B cell (primary cell): ENCODE measurements around the gene FAXDC2.

Experiments
- EZH2 ChIP-seq: IDR thresholded peaks from 2 replicates; pipeline ENCODE4 v1.6.1; 2012; ENCODE audit warnings: borderline replicate concordance, low read depth, mild to moderate bottlenecking, moderate library complexity, low read length; ENCODE audit not compliant: insufficient read depth, poor library complexity, severe bottlenecking
- TF ChIP-seq, protein P1 (sequence below): fragments of 200-600 bp; IDR thresholded peaks from one replicate; pipeline ENCODE4 v1.8.0; 2022; ENCODE audit warnings: antibody characterized with exemption, mild to moderate bottlenecking

DNA sequence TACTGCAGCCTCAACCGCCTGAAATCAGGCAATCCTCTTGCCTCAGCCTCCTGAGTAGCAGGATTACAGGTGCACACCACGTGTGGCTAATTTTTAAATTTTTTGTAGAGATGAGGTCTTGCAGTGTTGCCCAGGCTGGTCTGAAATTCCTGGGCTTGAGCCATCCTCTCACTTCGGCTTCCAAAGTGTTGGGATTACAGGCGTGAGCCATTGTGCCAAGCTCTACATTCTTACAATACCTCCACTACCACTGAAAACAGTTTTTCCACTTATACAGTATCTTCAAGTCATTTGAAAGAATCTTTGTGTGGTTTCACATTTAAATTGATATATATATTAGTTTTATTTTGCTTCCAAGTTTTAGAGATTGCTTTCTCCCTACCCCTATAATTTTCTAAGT lies 52.6 kb downstream of the FAXDC2 start:
- TF ChIP-seq, protein P1, sequence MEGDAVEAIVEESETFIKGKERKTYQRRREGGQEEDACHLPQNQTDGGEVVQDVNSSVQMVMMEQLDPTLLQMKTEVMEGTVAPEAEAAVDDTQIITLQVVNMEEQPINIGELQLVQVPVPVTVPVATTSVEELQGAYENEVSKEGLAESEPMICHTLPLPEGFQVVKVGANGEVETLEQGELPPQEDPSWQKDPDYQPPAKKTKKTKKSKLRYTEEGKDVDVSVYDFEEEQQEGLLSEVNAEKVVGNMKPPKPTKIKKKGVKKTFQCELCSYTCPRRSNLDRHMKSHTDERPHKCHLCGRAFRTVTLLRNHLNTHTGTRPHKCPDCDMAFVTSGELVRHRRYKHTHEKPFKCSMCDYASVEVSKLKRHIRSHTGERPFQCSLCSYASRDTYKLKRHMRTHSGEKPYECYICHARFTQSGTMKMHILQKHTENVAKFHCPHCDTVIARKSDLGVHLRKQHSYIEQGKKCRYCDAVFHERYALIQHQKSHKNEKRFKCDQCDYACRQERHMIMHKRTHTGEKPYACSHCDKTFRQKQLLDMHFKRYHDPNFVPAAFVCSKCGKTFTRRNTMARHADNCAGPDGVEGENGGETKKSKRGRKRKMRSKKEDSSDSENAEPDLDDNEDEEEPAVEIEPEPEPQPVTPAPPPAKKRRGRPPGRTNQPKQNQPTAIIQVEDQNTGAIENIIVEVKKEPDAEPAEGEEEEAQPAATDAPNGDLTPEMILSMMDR, result no peak
- TF ChIP-seq EZH2, result no peak
